SK-N-SH treated with all-trans-retinoic acid at 6 μM for 48 hours (cell line): ENCODE results near the gene ETNK2.

Experiments
- ESRRG ChIP-seq: fragments of 250-450 bp; sonication (Bioruptor Pico); IDR thresholded peaks from 2 replicates; pipeline ENCODE4 v1.6.1; 2021; ENCODE audit warnings: mild to moderate bottlenecking
- POU6F1 ChIP-seq: fragments of 250-450 bp; sonication (Bioruptor Pico); IDR thresholded peaks from 2 replicates; pipeline ENCODE4 v1.8.0; 2021; ENCODE audit warnings: low read depth, mild to moderate bottlenecking, moderate library complexity, borderline replicate concordance
- PPARA ChIP-seq: fragments of 250-450 bp; sonication (Bioruptor Pico); IDR thresholded peaks from 2 replicates; pipeline ENCODE4 v1.5.0; 2020; ENCODE audit warnings: mild to moderate bottlenecking, borderline replicate concordance
- RARB ChIP-seq: fragments of 250-450 bp; sonication (Bioruptor Pico); IDR thresholded peaks from 2 replicates; pipeline ENCODE4 v1.8.0; 2021; ENCODE audit warnings: mild to moderate bottlenecking, moderate library complexity
- SNAI2 ChIP-seq: fragments of 250-450 bp; sonication (Bioruptor Pico); IDR thresholded peaks from 2 replicates; pipeline ENCODE4 v1.5.0; 2020; ENCODE audit warnings: mild to moderate bottlenecking, moderate library complexity
- TCF4 ChIP-seq: fragments of 250-450 bp; sonication (Bioruptor Pico); IDR thresholded peaks from 2 replicates; pipeline ENCODE4 v1.8.0; 2021; ENCODE audit warnings: mild to moderate bottlenecking, moderate library complexity, borderline replicate concordance
- TSHZ2 ChIP-seq: fragments of 250-450 bp; sonication (Bioruptor Pico); IDR thresholded peaks from 2 replicates; pipeline ENCODE4 v1.5.0; 2020; ENCODE audit warnings: mild to moderate bottlenecking, moderate library complexity
- ZFP3 ChIP-seq: fragments of 250-450 bp; sonication (Bioruptor Pico); IDR thresholded peaks from 2 replicates; pipeline ENCODE4 v1.5.0; 2020; ENCODE audit warnings: mild to moderate bottlenecking, moderate library complexity
- ZNF565 ChIP-seq: fragments of 450-650 bp; formaldehyde crosslinking; conservative IDR thresholded peaks from 2 replicates; pipeline ENCODE4 v1.5.0; 2020; ENCODE audit warnings: low read depth, mild to moderate bottlenecking, moderate library complexity
- ZNF70 ChIP-seq: fragments of 450-650 bp; formaldehyde crosslinking; IDR thresholded peaks from 2 replicates; pipeline ENCODE4 v1.5.0; 2020; ENCODE audit warnings: mild to moderate bottlenecking, moderate library complexity

- TF ChIP-seq PPARA = no peak
- TF ChIP-seq ESRRG (CRISPR knock-in tag) = no peak
- TF ChIP-seq SNAI2 (CRISPR knock-in tag) = no peak
- TF ChIP-seq TCF4 (CRISPR knock-in tag) = no peak
- TF ChIP-seq TSHZ2 (CRISPR knock-in tag) = no peak
- TF ChIP-seq RARB (CRISPR knock-in tag) = no peak
- TF ChIP-seq ZNF70 (CRISPR knock-in tag) = no peak
- TF ChIP-seq ZFP3 (CRISPR knock-in tag) = no peak
- no peak for TF ChIP-seq POU6F1 (CRISPR knock-in tag)
- TF ChIP-seq ZNF565 = no peak
Measured at GRCh38 chr1:204152310-204153044, 633 bp upstream of the ETNK2 start.
